ENCODE measurements around the gene C12orf60.

Gene C12orf60

GRCh38 chr12:14776236-14776961, 27.1 kb upstream of the C12orf60 start:
- no peak for DNase-seq (ENCODE audit: low spot score)

GRCh38 chr12:14777271-14777670, 26.2 kb upstream of the C12orf60 start:
- DNase-seq (ENCODE audit: low spot score): no peak

- no peak for DNase-seq (ENCODE audit: low spot score)
These were observed 23.6 kb upstream of the C12orf60 start for GRCh38 chr12:14779834-14780233.

- no peak for DNase-seq (ENCODE audit: low spot score)
These were observed 22.6 kb upstream of the C12orf60 start for GRCh38 chr12:14780859-14781258.

- no peak for DNase-seq (ENCODE audit: low spot score)
These were observed 21.9 kb upstream of the C12orf60 start for GRCh38 chr12:14781563-14781962.

GRCh38 chr12:14782756-14783155, 20.7 kb upstream of the C12orf60 start:
- no peak for DNase-seq (ENCODE audit: low spot score)

- DNase-seq (ENCODE audit: low spot score): no peak
These were observed 19.0 kb upstream of the C12orf60 start for GRCh38 chr12:14784471-14784870.

- no peak for DNase-seq (ENCODE audit: low spot score)
These were observed 17.9 kb upstream of the C12orf60 start for GRCh38 chr12:14785568-14785967.

GRCh38 chr12:14795028-14795448, 8.4 kb upstream of the C12orf60 start:
- no peak for DNase-seq (ENCODE audit: low spot score)

- DNase-seq (ENCODE audit: low spot score): no peak
These were observed 1.2 kb upstream of the C12orf60 start for GRCh38 chr12:14802247-14802646.

GRCh38 chr12:14802721-14803010, 804 bp upstream of the C12orf60 start:
- DNase-seq (ENCODE audit: low spot score): no peak

- no peak for DNase-seq (ENCODE audit: low spot score)
These were observed 325 bp downstream of the C12orf60 start for GRCh38 chr12:14803830-14804160.

- no peak for DNase-seq (ENCODE audit: low spot score)
These were observed 6.9 kb downstream of the C12orf60 start for GRCh38 chr12:14810167-14810952.

GRCh38 chr12:14810953-14811483, 7.5 kb downstream of the C12orf60 start:
- DNase-seq (ENCODE audit: low spot score): no peak

GRCh38 chr12:14811486-14811885, 8.0 kb downstream of the C12orf60 start:
- no peak for DNase-seq (ENCODE audit: low spot score)

- no peak for DNase-seq (ENCODE audit: low spot score)
These were observed 10.5 kb downstream of the C12orf60 start, which contains the start of gene SMCO3 for GRCh38 chr12:14814014-14814413. Gene SMCO3 (minus strand): TSS chr12:14814182. CDS start chr12:14806680, 7,502 bp downstream.

GRCh38 chr12:14824012-14824634, 20.7 kb downstream of the C12orf60 start:
- DNase-seq (ENCODE audit: low spot score): no peak

- no peak for DNase-seq (ENCODE audit: low spot score)
These were observed 21.8 kb downstream of the C12orf60 start for GRCh38 chr12:14825256-14825655.

- DNase-seq (ENCODE audit: low spot score): no peak
These were observed 23.0 kb downstream of the C12orf60 start for GRCh38 chr12:14826491-14826890.

GRCh38 chr12:14827043-14827442, 23.6 kb downstream of the C12orf60 start:
- no peak for DNase-seq (ENCODE audit: low spot score)

- no peak for DNase-seq (ENCODE audit: low spot score)
These were observed 25.4 kb downstream of the C12orf60 start for GRCh38 chr12:14828892-14829291.

GRCh38 chr12:14833336-14833735, 29.9 kb downstream of the C12orf60 start:
- no peak for DNase-seq (ENCODE audit: low spot score)

GRCh38 chr12:14833952-14834351, 30.5 kb downstream of the C12orf60 start:
- DNase-seq (ENCODE audit: low spot score): no peak

All from kidney capillary endothelial cell (primary cell).